22Rv1 (cell line): ENCODE measurements around the gene NFYC.

Source experiments
- H3K27ac ChIP-seq: fragments of 450-650 bp; 2 replicates; pipeline ENCODE4 v1.5.1; 2017
- CTCF ChIP-seq: fragments of 450-650 bp; IDR thresholded peaks from 2 replicates; pipeline ENCODE4 v1.5.1; 2017; ENCODE audit warnings: mild to moderate bottlenecking
- ZFX ChIP-seq: fragments of 450-650 bp; IDR thresholded peaks from 2 replicates; pipeline ENCODE4 v1.6.1; 2017; ENCODE audit warnings: antibody characterized with exemption, borderline replicate concordance

NFYC gene

DNA sequence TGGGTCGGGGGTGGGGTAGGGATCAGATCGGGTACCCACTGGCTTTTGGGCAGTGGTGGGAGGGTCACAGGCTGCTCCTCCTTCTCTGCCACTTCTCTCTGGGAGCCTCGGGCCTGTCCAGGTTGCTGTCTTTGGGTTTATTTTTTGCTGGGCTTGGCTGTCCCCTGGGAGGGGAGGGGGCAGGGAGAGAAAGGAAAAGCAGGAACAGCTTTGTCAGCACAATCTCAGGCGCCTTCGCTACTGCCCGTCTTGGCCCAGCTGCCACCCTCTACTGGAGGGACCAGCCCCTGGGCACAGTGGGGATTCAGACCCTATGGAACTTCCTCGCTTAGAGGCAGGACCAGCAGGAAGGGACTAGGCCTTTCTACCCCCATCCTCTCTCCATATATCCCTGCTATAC lies 100.5 kb downstream of the NFYC start:
- H3K27ac ChIP-seq, result no peak overlapping the region
- TF ChIP-seq CTCF (no peak), ZFX (no peak)

GRCh38 chr1:40793617-40794016 lies 102.1 kb downstream of the NFYC start:
- TF ChIP-seq ZFX (no peak), CTCF (no peak)

GRCh38 chr1:40794048-40794447 lies 102.5 kb downstream of the NFYC start:
- no peak overlapping the region for H3K27ac ChIP-seq
- TF ChIP-seq CTCF, result no peak
- TF ChIP-seq ZFX, result no peak

More at GRCh38 chr1:40793617-40794016, 102.1 kb downstream of the NFYC start:
- H3K27ac ChIP-seq, result no peak overlapping the region

GRCh38 chr1:40794974-40795715 lies 103.6 kb downstream of the NFYC start:
- H3K27ac ChIP-seq, result no peak overlapping the region
- TF ChIP-seq CTCF, result no peak
- TF ChIP-seq ZFX, result no peak

DNA sequence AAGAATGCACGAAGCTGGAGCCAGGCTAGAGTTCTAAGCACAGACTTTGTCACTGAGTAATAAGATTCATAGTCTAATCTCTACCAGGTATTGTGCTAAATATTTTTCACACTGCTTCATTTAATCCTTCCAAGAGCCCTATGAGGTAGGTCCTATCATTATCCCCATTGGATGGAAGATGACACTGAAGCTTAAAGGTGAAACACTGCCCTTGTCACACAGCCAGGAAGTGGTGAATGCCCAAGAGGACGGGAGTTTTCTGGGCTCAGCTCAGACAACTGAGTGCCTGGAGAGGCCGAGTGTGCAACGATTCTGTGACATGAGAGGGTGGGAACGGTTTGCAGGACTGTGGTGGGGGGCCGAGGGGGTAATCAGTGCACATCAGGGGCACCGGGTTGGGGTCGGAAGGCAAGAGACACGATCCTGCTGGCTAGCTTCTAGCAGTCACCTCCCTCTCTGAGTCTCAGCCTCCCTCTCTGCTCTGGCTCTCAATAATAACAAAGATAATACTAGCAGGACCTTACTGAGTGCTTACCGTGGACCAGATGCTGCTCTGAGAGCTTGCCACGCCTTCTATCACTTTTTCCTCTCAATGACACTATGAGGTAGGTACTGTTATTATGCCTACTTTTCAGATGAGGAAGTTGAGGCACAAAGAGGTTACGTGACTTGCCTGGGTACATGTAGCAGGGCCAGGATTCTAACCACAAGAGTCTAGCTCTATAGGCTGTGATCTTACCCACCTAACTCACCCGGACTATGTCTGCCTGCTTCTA lies 104.5 kb downstream of the NFYC start:
- TF ChIP-seq ZFX, result no peak
- no peak for TF ChIP-seq CTCF
- no peak overlapping the region for H3K27ac ChIP-seq

DNA sequence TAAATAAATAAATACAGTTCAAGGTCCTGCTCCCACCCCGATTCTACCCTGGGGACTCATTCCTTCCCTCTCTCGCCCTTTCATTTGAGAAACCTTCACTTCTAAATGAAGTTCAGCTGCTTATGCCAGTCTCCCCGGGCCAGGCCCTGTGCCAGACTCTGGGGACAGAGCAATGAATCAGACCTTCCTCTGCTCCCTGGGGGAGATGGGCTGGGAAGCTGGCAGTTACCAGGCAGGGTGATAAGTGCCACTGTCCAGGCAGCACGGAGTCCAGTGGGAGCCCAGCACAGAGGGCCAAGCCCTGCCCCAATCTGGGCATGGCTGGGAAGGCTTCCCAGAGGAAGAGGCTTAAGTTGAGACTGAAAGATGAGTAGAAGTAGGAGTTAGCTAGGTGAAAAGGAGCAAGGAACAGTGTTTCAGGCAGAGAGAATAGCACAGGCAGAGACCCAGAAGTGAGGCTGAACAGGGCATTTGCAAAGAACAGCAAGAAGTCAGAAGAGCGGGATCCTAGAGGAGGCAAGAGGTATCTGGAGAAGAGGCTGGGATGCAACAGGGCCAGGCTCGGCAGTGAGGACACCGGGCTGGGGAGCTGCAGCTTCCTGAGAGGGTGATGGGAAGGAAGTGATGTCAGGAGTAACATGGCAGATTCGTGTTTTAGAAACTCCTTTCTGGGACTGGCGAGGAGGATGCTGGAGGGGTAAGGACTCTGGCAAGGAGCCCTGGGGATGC lies 105.6 kb downstream of the NFYC start:
- H3K27ac ChIP-seq, result no peak overlapping the region
- TF ChIP-seq CTCF, result no peak
- TF ChIP-seq ZFX, result no peak
